ENCODE results near the gene ARHGAP15. TPM values are rescaled to one million over a fixed set of nuclear protein-coding genes. Genes with fewer than 3 reads are reported as not detected.

The ARHGAP15 gene
- total RNA-seq, 1 donor = 334 TPM

- peaks cover 5% of the 10 kb centered on the region for H3K4me1 ChIP-seq (ENCODE audit: insufficient read depth, low read length)
- H3K4me3 ChIP-seq (ENCODE audit: low read length) = no peak overlapping the region
- no peaks in the 10 kb centered on the region for H3K9me3 ChIP-seq (ENCODE audit: low read depth, low read length)
- no peaks in the 10 kb centered on the region for H3K27me3 ChIP-seq (ENCODE audit: insufficient read depth, low read length)
Observed at GRCh38 chr2:143475041-143475776, 346.0 kb downstream of the ARHGAP15 start.

- no peaks in the 10 kb centered on the region for H3K27me3 ChIP-seq (ENCODE audit: insufficient read depth, low read length)
- H3K9me3 ChIP-seq (ENCODE audit: low read depth, low read length) = no peaks in the 10 kb centered on the region
- no peak overlapping the region for H3K4me3 ChIP-seq (ENCODE audit: low read length)
- peaks cover 5% of the 10 kb centered on the region for H3K4me1 ChIP-seq (ENCODE audit: insufficient read depth, low read length)
Observed at GRCh38 chr2:143476336-143477087, 347.3 kb downstream of the ARHGAP15 start.

- H3K4me1 ChIP-seq (ENCODE audit: insufficient read depth, low read length) = peaks cover 5% of the 10 kb centered on the region
- H3K4me3 ChIP-seq (ENCODE audit: low read length) = no peak overlapping the region
- H3K9me3 ChIP-seq (ENCODE audit: low read depth, low read length) = no peaks in the 10 kb centered on the region
- H3K27me3 ChIP-seq (ENCODE audit: insufficient read depth, low read length) = no peaks in the 10 kb centered on the region
Observed at GRCh38 chr2:143477714-143478443, 348.7 kb downstream of the ARHGAP15 start.

GRCh38 chr2:143480086-143480485 is 350.9 kb downstream of the ARHGAP15 start:
- Histone ChIP-seq H3K4me3 (ENCODE audit: low read length) (no peak overlapping the region), H3K4me1 (ENCODE audit: insufficient read depth, low read length) (peaks cover 5% of the 10 kb centered on the region), H3K27me3 (ENCODE audit: insufficient read depth, low read length) (no peaks in the 10 kb centered on the region), H3K9me3 (ENCODE audit: low read depth, low read length) (no peaks in the 10 kb centered on the region)

GRCh38 chr2:143480601-143481236 is 351.5 kb downstream of the ARHGAP15 start:
- H3K4me3 ChIP-seq (ENCODE audit: low read length) = no peak overlapping the region
- H3K27me3 ChIP-seq (ENCODE audit: insufficient read depth, low read length) = no peaks in the 10 kb centered on the region
- H3K4me1 ChIP-seq (ENCODE audit: insufficient read depth, low read length) = peaks cover 5% of the 10 kb centered on the region
- H3K9me3 ChIP-seq (ENCODE audit: low read depth, low read length) = no peaks in the 10 kb centered on the region

GRCh38 chr2:143481237-143481623 is 352.0 kb downstream of the ARHGAP15 start:
- H3K27me3 ChIP-seq (ENCODE audit: insufficient read depth, low read length) = no peaks in the 10 kb centered on the region
- no peaks in the 10 kb centered on the region for H3K9me3 ChIP-seq (ENCODE audit: low read depth, low read length)
- H3K4me3 ChIP-seq (ENCODE audit: low read length) = no peak overlapping the region
- H3K4me1 ChIP-seq (ENCODE audit: insufficient read depth, low read length) = peaks cover 5% of the 10 kb centered on the region

GRCh38 chr2:143481733-143482132 is 352.5 kb downstream of the ARHGAP15 start:
- no peaks in the 10 kb centered on the region for H3K27me3 ChIP-seq (ENCODE audit: insufficient read depth, low read length)
- H3K9me3 ChIP-seq (ENCODE audit: low read depth, low read length) = no peaks in the 10 kb centered on the region
- H3K4me3 ChIP-seq (ENCODE audit: low read length) = no peak overlapping the region
- H3K4me1 ChIP-seq (ENCODE audit: insufficient read depth, low read length) = peaks cover 9% of the 10 kb centered on the region

GRCh38 chr2:143482316-143482715 is 353.1 kb downstream of the ARHGAP15 start:
- no peaks in the 10 kb centered on the region for H3K9me3 ChIP-seq (ENCODE audit: low read depth, low read length)
- no peak overlapping the region for H3K4me3 ChIP-seq (ENCODE audit: low read length)
- no peaks in the 10 kb centered on the region for H3K27me3 ChIP-seq (ENCODE audit: insufficient read depth, low read length)
- peaks cover 9% of the 10 kb centered on the region for H3K4me1 ChIP-seq (ENCODE audit: insufficient read depth, low read length)

- H3K4me1 ChIP-seq (ENCODE audit: insufficient read depth, low read length) = peaks cover 7% of the 10 kb centered on the region
- H3K27me3 ChIP-seq (ENCODE audit: insufficient read depth, low read length) = no peaks in the 10 kb centered on the region
- H3K9me3 ChIP-seq (ENCODE audit: low read depth, low read length) = no peaks in the 10 kb centered on the region
- no peak overlapping the region for H3K4me3 ChIP-seq (ENCODE audit: low read length)
Observed at GRCh38 chr2:143482771-143483170, 353.6 kb downstream of the ARHGAP15 start.

GRCh38 chr2:143486976-143487375 is 357.8 kb downstream of the ARHGAP15 start:
- Histone ChIP-seq H3K4me1 (ENCODE audit: insufficient read depth, low read length) (peaks cover 4% of the 10 kb centered on the region), H3K9me3 (ENCODE audit: low read depth, low read length) (no peaks in the 10 kb centered on the region), H3K4me3 (ENCODE audit: low read length) (no peak overlapping the region), H3K27me3 (ENCODE audit: insufficient read depth, low read length) (no peaks in the 10 kb centered on the region)

- Histone ChIP-seq H3K4me1 (ENCODE audit: insufficient read depth, low read length) (peaks cover 4% of the 10 kb centered on the region), H3K4me3 (ENCODE audit: low read length) (no peak overlapping the region), H3K9me3 (ENCODE audit: low read depth, low read length) (no peaks in the 10 kb centered on the region), H3K27me3 (ENCODE audit: insufficient read depth, low read length) (no peaks in the 10 kb centered on the region)
Observed at GRCh38 chr2:143489145-143489544, 359.9 kb downstream of the ARHGAP15 start.

- H3K4me1 ChIP-seq (ENCODE audit: insufficient read depth, low read length) = peaks cover 4% of the 10 kb centered on the region
- no peaks in the 10 kb centered on the region for H3K27me3 ChIP-seq (ENCODE audit: insufficient read depth, low read length)
- no peak overlapping the region for H3K4me3 ChIP-seq (ENCODE audit: low read length)
- no peaks in the 10 kb centered on the region for H3K9me3 ChIP-seq (ENCODE audit: low read depth, low read length)
Observed at GRCh38 chr2:143491131-143491530, 361.9 kb downstream of the ARHGAP15 start.

GRCh38 chr2:143493339-143493738 is 364.1 kb downstream of the ARHGAP15 start:
- Histone ChIP-seq H3K4me3 (ENCODE audit: low read length) (no peak overlapping the region), H3K9me3 (ENCODE audit: low read depth, low read length) (no peaks in the 10 kb centered on the region)

GRCh38 chr2:143497726-143498125 is 368.5 kb downstream of the ARHGAP15 start:
- no peaks in the 10 kb centered on the region for H3K27me3 ChIP-seq (ENCODE audit: insufficient read depth, low read length)
- H3K4me3 ChIP-seq (ENCODE audit: low read length) = no peak overlapping the region
- H3K4me1 ChIP-seq (ENCODE audit: insufficient read depth, low read length) = no peaks in the 10 kb centered on the region
- H3K9me3 ChIP-seq (ENCODE audit: low read depth, low read length) = no peaks in the 10 kb centered on the region

More at GRCh38 chr2:143493339-143493738, 364.1 kb downstream of the ARHGAP15 start:
- Histone ChIP-seq H3K27me3 (ENCODE audit: insufficient read depth, low read length) (no peaks in the 10 kb centered on the region), H3K4me1 (ENCODE audit: insufficient read depth, low read length) (no peaks in the 10 kb centered on the region)

GRCh38 chr2:143498496-143498895 is 369.3 kb downstream of the ARHGAP15 start:
- Histone ChIP-seq H3K4me3 (ENCODE audit: low read length) (no peak overlapping the region), H3K27me3 (ENCODE audit: insufficient read depth, low read length) (no peaks in the 10 kb centered on the region), H3K9me3 (ENCODE audit: low read depth, low read length) (no peaks in the 10 kb centered on the region), H3K4me1 (ENCODE audit: insufficient read depth, low read length) (no peaks in the 10 kb centered on the region)
